OCI-LY1 (cell line): ENCODE data around the gene ZBP1.

ENCODE experiments used
- H2AFZ ChIP-seq: fragments of 200-600 bp; sonication (generic), shearing (Covaris generic); 2 replicates; pipeline ENCODE4 v1.6.0; 2014; ENCODE audit warnings: antibody characterized with exemption, mild to moderate bottlenecking, low read length
- H3F3A ChIP-seq: fragments of 200-600 bp; sonication (generic), shearing (Covaris generic); 2 replicates; pipeline ENCODE4 v1.6.0; 2014; ENCODE audit warnings: mild to moderate bottlenecking, antibody characterized with exemption, low read length, moderate library complexity; ENCODE audit not compliant: insufficient read depth
- H3K27ac ChIP-seq: fragments of 200-600 bp; sonication (generic); 2 replicates; pipeline ENCODE4 v1.5.1; 2014; ENCODE audit warnings: low read length, mixed run types, mild to moderate bottlenecking, low read depth; ENCODE audit not compliant: poor library complexity, severe bottlenecking
- H3K27me3 ChIP-seq: fragments of 200-600 bp; sonication (generic); 2 replicates; pipeline ENCODE4 v1.6.0; 2014; ENCODE audit warnings: antibody characterized with exemption, mild to moderate bottlenecking, low read length, moderate library complexity; ENCODE audit not compliant: insufficient read depth
- H3K36me3 ChIP-seq: fragments of 200-600 bp; sonication (generic); 2 replicates; pipeline ENCODE4 v1.6.1; 2014; ENCODE audit warnings: mild to moderate bottlenecking, antibody characterized with exemption, low read length, moderate library complexity, mixed read lengths; ENCODE audit not compliant: insufficient read depth
- H3K4me1 ChIP-seq: fragments of 200-600 bp; sonication (generic); 2 replicates; pipeline ENCODE4 v1.5.1; 2014; ENCODE audit warnings: mild to moderate bottlenecking, low read length, moderate library complexity; ENCODE audit not compliant: insufficient read depth, severe bottlenecking
- H3K4me2 ChIP-seq: fragments of 200-600 bp; sonication (generic), shearing (Covaris generic); 2 replicates; pipeline ENCODE4 v1.6.1; 2014; ENCODE audit warnings: low read length
- H3K4me3 ChIP-seq: fragments of 200-600 bp; sonication (generic); 2 replicates; pipeline ENCODE4 v1.5.1; 2014; ENCODE audit warnings: low read length, low read depth, mild to moderate bottlenecking, mixed read lengths; ENCODE audit not compliant: poor library complexity, severe bottlenecking
- H3K79me2 ChIP-seq: fragments of 200-600 bp; shearing (Covaris generic); 2 replicates; pipeline ENCODE4 v1.6.1; 2016; ENCODE audit warnings: mixed run types, low read length, mixed read lengths; ENCODE audit not compliant: insufficient read depth
- H3K9ac ChIP-seq: fragments of 200-600 bp; sonication (generic), shearing (Covaris generic); 2 replicates; pipeline ENCODE4 v1.6.1; 2014; ENCODE audit warnings: mild to moderate bottlenecking, low read length, mixed read lengths
- H3K9me2 ChIP-seq: fragments of 200-600 bp; sonication (generic), shearing (Covaris generic); 2 replicates; pipeline ENCODE4 v1.6.1; 2014; ENCODE audit warnings: low read depth, mild to moderate bottlenecking, low read length, mixed read lengths
- H3K9me3 ChIP-seq: fragments of 200-600 bp; shearing (Covaris generic); 2 replicates; pipeline ENCODE4 v1.6.1; 2014; ENCODE audit warnings: low read length, mixed read lengths
- H4K20me1 ChIP-seq: fragments of 200-600 bp; sonication (generic), shearing (Covaris generic); 2 replicates; pipeline ENCODE4 v1.6.0; 2016; ENCODE audit warnings: mild to moderate bottlenecking, low read length; ENCODE audit not compliant: insufficient read depth
- EZH2 ChIP-seq: fragments of 200-600 bp; sonication (generic), shearing (Covaris generic); IDR thresholded peaks from 2 replicates; pipeline ENCODE4 v1.8.0; 2017; ENCODE audit warnings: borderline replicate concordance, mixed run types, mild to moderate bottlenecking, antibody characterized with exemption, low read length, moderate library complexity, mixed read lengths
- TF ChIP-seq, protein P1 (sequence below): fragments of 200-600 bp; sonication (generic), shearing (Covaris generic); IDR thresholded peaks from 2 replicates; pipeline ENCODE4 v1.5.1; 2017; ENCODE audit warnings: mild to moderate bottlenecking, antibody characterized with exemption, low read length, moderate library complexity, mixed read lengths

ZBP1 gene

GRCh38 chr20:57647006-57647932, 27.0 kb upstream of the ZBP1 start:
- no peaks in the 10 kb centered on the region for H3K79me2 ChIP-seq
- no peaks in the 10 kb centered on the region for H3K9me3 ChIP-seq
- no peak overlapping the region for H3K27ac ChIP-seq
- no peak overlapping the region for H3K4me2 ChIP-seq
- no peaks in the 10 kb centered on the region for H3K36me3 ChIP-seq
- no peaks in the 10 kb centered on the region for H3K27me3 ChIP-seq
- no peaks in the 10 kb centered on the region for H3K9me2 ChIP-seq
- H4K20me1 ChIP-seq = no peaks in the 10 kb centered on the region
- H3K9ac ChIP-seq = no peak overlapping the region
- H3K4me1 ChIP-seq = no peaks in the 10 kb centered on the region
- H3F3A ChIP-seq = no peaks in the 10 kb centered on the region
- no peak overlapping the region for H3K4me3 ChIP-seq
- TF ChIP-seq EZH2 = no peak
- TF ChIP-seq, protein P1, sequence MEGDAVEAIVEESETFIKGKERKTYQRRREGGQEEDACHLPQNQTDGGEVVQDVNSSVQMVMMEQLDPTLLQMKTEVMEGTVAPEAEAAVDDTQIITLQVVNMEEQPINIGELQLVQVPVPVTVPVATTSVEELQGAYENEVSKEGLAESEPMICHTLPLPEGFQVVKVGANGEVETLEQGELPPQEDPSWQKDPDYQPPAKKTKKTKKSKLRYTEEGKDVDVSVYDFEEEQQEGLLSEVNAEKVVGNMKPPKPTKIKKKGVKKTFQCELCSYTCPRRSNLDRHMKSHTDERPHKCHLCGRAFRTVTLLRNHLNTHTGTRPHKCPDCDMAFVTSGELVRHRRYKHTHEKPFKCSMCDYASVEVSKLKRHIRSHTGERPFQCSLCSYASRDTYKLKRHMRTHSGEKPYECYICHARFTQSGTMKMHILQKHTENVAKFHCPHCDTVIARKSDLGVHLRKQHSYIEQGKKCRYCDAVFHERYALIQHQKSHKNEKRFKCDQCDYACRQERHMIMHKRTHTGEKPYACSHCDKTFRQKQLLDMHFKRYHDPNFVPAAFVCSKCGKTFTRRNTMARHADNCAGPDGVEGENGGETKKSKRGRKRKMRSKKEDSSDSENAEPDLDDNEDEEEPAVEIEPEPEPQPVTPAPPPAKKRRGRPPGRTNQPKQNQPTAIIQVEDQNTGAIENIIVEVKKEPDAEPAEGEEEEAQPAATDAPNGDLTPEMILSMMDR = no peak
- no peak overlapping the region for H2AFZ ChIP-seq

DNA sequence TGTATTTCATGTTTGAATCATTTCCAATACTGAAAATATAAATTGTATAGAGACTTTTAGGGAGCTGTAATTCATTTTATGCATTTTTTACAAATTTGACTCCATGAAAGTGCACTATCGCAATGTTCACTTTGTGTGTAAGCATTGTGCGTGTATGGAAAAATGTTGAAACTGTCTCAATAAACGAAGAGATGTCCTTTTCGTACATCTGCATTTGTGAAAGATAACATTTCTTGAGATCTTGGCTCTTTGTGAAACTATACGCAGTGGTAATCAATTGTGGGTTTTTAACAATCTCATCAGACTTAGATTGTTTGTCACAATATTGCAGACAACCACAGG, 18.6 kb upstream of the ZBP1 start:
- Histone ChIP-seq H3K4me2 (no peak overlapping the region), H2AFZ (no peak overlapping the region), H3F3A (no peaks in the 10 kb centered on the region), H4K20me1 (no peaks in the 10 kb centered on the region), H3K79me2 (no peaks in the 10 kb centered on the region), H3K27me3 (no peaks in the 10 kb centered on the region), H3K9me3 (no peaks in the 10 kb centered on the region), H3K9me2 (no peaks in the 10 kb centered on the region), H3K4me1 (no peaks in the 10 kb centered on the region), H3K27ac (no peak overlapping the region), H3K4me3 (no peak overlapping the region), H3K36me3 (no peaks in the 10 kb centered on the region), H3K9ac (no peak overlapping the region)
- TF ChIP-seq, protein P1 = no peak
- TF ChIP-seq EZH2 = no peak

- Histone ChIP-seq H3K4me1 (no peaks in the 10 kb centered on the region), H3K27ac (no peak overlapping the region), H3K27me3 (no peaks in the 10 kb centered on the region), H3K9me3 (no peaks in the 10 kb centered on the region), H3K9ac (no peak overlapping the region), H3K79me2 (no peaks in the 10 kb centered on the region), H3K9me2 (no peaks in the 10 kb centered on the region), H3K4me2 (no peak overlapping the region), H2AFZ (no peak overlapping the region), H3K4me3 (no peak overlapping the region), H3F3A (no peaks in the 10 kb centered on the region), H3K36me3 (no peaks in the 10 kb centered on the region), H4K20me1 (no peaks in the 10 kb centered on the region)
- TF ChIP-seq, protein P1 = no peak
- TF ChIP-seq EZH2 = no peak
Measured at GRCh38 chr20:57638173-57638894, 18.1 kb upstream of the ZBP1 start.
